Thyroid gland (tissue), 4 donors: Measurements from ENCODE around the gene SNX27. TPM values are rescaled to one million over a fixed set of nuclear protein-coding genes. Genes with fewer than 3 reads are reported as not detected.
A peak's percentile ranks its signal among the peaks of the same experiment; 100 is the strongest.

ENCODE experiments used
- DNase-seq, 2 donors: peaks; one replicate each; pipeline ENCODE4 v3.0.0-alpha.2; 2019
- H3K27ac ChIP-seq, 3 donors: fragments of 200-600 bp; sonication (generic); 1 replicate in 2 of 3; 2 replicates in 1 of 3; pipeline ENCODE4 v1.5.1; 2016 to 2019; ENCODE audit warnings: mild to moderate bottlenecking in 1 of 3, moderate library complexity in 1 of 3
- H3K27me3 ChIP-seq: fragments of 200-600 bp; sonication (generic); one replicate; pipeline ENCODE4 v1.5.1; 2019
- H3K36me3 ChIP-seq, 2 donors: fragments of 200-600 bp; sonication (generic); one replicate each; pipeline ENCODE4 v1.5.1; 2016 to 2019
- H3K4me1 ChIP-seq, 2 donors: fragments of 200-600 bp; sonication (generic); one replicate each; pipeline ENCODE4 v1.5.1; 2017 to 2019
- H3K4me3 ChIP-seq, 3 donors: fragments of 200-600 bp; sonication (generic); replicated peaks in 1 of 3; 1 replicate in 2 of 3; 2 replicates in 1 of 3; pipeline ENCODE4 v1.5.1; 2016; ENCODE audit warnings: mild to moderate bottlenecking in 1 of 3
- H3K9me3 ChIP-seq: fragments of 200-600 bp; sonication (generic); one replicate; pipeline ENCODE4 v1.5.1; 2017
- POLR2A ChIP-seq, 2 donors: fragments of 450-650 bp; IDR thresholded peaks; one replicate each; pipeline ENCODE4 v1.6.1; 2017; ENCODE audit warnings: antibody characterized with exemption in 2 of 2, mild to moderate bottlenecking in 2 of 2, moderate library complexity in 1 of 2
- WGBS, 2 donors: methylation state at CpG; one replicate each; pipeline ENCODE4 v1.1.5; 2017; 5-methylcytosine and 5-hydroxymethylcytosine counted together
- intact Hi-C: fragments of 100-400 bp; cut with DNase I; formaldehyde crosslinking; loops from one replicate; pipeline ENCODE4 v1.15.1; 2023
- total RNA-seq, 4 donors: library from RNA; depleted of rRNA; stranded (reverse); fragments of >200 nt; gene quantifications; one replicate each; pipeline ENCODE4 v1.2.3, GENCODE V29; 2016
- TF ChIP-seq, protein P1 (sequence below), 6 experiments: fragments of 200-600 bp in 3 of 6; fragments of 450-650 bp in 3 of 6; sonication (generic) in 3 of 6; IDR thresholded peaks; one replicate each; pipeline ENCODE4 v1.5.1; 2016 to 2019; ENCODE audit warnings: antibody characterized with exemption in 6 of 6, mild to moderate bottlenecking in 2 of 6, inconsistent platforms in 1 of 6, moderate library complexity in 1 of 6

The SNX27 gene
- total RNA-seq, 4 donors from 2014 or later: 33.8 to 43.4 (median 37.9) TPM

DNA sequence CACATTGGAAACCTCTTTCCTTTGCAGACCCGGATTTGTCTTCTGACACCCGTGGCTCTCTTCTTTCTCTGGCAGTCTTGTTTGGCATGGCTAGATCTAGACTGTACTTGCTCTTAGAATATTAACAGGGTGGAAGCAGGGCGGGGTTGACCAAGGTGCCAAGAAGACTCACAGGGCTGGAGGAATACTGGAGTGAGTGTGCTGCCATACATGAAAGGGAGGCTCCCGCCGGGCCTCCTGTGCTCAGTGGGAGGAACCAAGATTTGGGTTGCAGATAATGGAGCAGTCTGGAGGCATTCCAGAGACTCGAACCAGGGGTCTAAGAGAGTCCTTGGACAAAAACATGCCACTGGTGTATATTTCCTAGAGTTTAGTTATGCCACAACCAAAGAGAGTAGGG is 27.6 kb upstream of the SNX27 start:
- intact Hi-C loops: loop anchor here (10.0 kb wide), 1 partner anchor 241 kb away; no protein-coding TSS in a partner anchor
- no peaks in the 10 kb centered on the region for H3K27me3 ChIP-seq
- DNase-seq: no peak
- peaks cover 16 to 31% of the 10 kb centered on the region in 2 donors for H3K4me1 ChIP-seq
- peaks cover 0 to 2% of the 10 kb centered on the region in 2 donors for H3K36me3 ChIP-seq
- WGBS, 2 donors: 73 to 78% methylated on average over 6 of the region's 6 CpGs
- no peak overlapping the region for H3K27ac ChIP-seq
- H3K4me3 ChIP-seq: no peak overlapping the region
- TF ChIP-seq, protein P1, sequence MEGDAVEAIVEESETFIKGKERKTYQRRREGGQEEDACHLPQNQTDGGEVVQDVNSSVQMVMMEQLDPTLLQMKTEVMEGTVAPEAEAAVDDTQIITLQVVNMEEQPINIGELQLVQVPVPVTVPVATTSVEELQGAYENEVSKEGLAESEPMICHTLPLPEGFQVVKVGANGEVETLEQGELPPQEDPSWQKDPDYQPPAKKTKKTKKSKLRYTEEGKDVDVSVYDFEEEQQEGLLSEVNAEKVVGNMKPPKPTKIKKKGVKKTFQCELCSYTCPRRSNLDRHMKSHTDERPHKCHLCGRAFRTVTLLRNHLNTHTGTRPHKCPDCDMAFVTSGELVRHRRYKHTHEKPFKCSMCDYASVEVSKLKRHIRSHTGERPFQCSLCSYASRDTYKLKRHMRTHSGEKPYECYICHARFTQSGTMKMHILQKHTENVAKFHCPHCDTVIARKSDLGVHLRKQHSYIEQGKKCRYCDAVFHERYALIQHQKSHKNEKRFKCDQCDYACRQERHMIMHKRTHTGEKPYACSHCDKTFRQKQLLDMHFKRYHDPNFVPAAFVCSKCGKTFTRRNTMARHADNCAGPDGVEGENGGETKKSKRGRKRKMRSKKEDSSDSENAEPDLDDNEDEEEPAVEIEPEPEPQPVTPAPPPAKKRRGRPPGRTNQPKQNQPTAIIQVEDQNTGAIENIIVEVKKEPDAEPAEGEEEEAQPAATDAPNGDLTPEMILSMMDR (IDR thresholded peaks at IDR 0.05): no peak
- TF ChIP-seq POLR2A (IDR thresholded peaks at IDR 0.05): no peak
- no peaks in the 10 kb centered on the region for H3K9me3 ChIP-seq

DNA sequence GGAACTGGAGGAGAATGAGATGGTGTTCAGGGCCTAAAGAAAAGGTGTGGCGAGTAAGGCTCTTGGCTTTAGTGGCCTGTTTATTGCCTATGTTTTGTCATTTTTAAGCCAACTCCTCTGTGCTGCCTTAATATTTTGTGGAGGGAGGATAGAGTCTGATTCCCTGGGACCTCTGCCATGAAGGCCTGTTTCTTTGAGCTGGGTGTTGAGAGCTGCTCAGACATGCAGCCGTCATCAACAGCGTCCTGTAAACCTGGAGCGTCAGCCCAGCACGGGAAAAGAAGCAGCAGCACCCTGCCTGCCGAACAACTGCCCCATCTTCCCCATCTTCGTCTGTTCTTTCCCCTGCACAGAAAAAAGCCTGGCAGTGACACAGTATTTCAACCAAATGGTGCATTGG is 27.1 kb upstream of the SNX27 start:
- intact Hi-C loops: loop anchor here (10.0 kb wide), 1 partner anchor 240 kb away; no protein-coding TSS in a partner anchor
- Histone ChIP-seq H3K27me3 (no peaks in the 10 kb centered on the region), H3K27ac (peak overlapping the region in 1 of 3 donors; percentile 64), H3K4me1 (peaks cover 16 to 31% of the 10 kb centered on the region in 2 donors), H3K4me3 (no peak overlapping the region), H3K36me3 (no peaks in the 10 kb centered on the region), H3K9me3 (no peaks in the 10 kb centered on the region)
- no peak for TF ChIP-seq POLR2A (IDR thresholded peaks at IDR 0.05)
- TF ChIP-seq, protein P1 (IDR thresholded peaks at IDR 0.05): no peak
- WGBS, 2 donors: 77 to 78% methylated on average over 7 of the region's 7 CpGs
- no peak for DNase-seq

DNA sequence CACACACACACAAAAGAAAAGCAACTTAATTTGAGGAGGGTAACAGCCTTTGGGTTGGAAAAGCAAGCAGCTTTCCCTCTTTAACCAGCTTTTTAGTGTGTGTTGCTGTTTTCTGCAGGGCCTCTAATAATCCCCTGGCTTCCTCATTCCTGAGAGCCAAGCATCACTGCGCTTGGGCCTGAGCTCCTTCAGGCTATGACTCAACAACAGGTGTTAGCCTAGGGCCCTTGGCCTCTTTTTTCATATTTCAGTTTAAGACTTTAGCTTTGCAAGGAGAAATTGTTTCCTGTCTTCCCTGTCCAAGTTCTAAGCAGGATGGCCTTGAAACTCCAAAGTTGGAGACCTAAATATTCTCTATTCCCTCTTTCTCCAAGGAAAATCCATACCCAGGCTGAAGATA is 26.2 kb upstream of the SNX27 start:
- intact Hi-C loops: loop anchor here (10.0 kb wide), 1 partner anchor 239 kb away; no protein-coding TSS in a partner anchor
- 0% methylated on average over 1 of the region's 1 CpG for WGBS, 2 donors

DNA sequence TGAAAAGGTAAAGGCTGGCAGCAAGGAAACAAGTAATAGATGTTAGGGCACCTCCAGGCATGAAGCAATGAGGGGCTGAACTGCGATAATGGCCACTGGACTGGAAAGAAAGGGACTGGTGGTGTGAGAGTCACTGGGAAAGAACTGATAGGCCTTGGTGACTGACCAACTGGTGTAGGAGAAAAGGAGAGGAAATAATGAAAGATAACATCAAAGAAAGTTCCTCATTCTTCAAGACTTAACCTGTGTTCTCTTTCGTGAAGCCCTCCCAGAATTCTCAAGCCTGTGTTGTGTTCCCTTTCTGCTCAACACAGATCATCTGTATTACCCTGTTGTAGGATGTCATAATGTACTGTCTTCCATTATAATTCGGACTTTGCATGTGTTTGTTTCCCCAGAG is 20.9 kb upstream of the SNX27 start:
- Histone ChIP-seq H3K27ac (no peak overlapping the region), H3K4me3 (no peak overlapping the region), H3K4me1 (peaks cover 0 to 5% of the 10 kb centered on the region in 2 donors), H3K36me3 (no peaks in the 10 kb centered on the region), H3K9me3 (no peaks in the 10 kb centered on the region), H3K27me3 (no peaks in the 10 kb centered on the region)
- TF ChIP-seq, protein P1 (IDR thresholded peaks at IDR 0.05): no peak
- TF ChIP-seq POLR2A (IDR thresholded peaks at IDR 0.05): no peak
- 90 to 94% methylated on average over 3 of the region's 3 CpGs for WGBS, 2 donors
- intact Hi-C loops: no loop called here
- DNase-seq: no peak

More for the DNA sequence above, 26.2 kb upstream of the SNX27 start:
- no peak overlapping the region for H3K4me3 ChIP-seq
- no peaks in the 10 kb centered on the region for H3K27me3 ChIP-seq
- peak overlapping the region; percentile 54 to 77 (median 64) for H3K27ac ChIP-seq
- no peaks in the 10 kb centered on the region for H3K36me3 ChIP-seq
- DNase-seq: peak; percentile 28 to 40
- no peak for TF ChIP-seq POLR2A (IDR thresholded peaks at IDR 0.05)
- TF ChIP-seq, protein P1 (IDR thresholded peaks at IDR 0.05): no peak
- H3K4me1 ChIP-seq: peaks cover 16 to 31% of the 10 kb centered on the region in 2 donors
- H3K9me3 ChIP-seq: no peaks in the 10 kb centered on the region

DNA sequence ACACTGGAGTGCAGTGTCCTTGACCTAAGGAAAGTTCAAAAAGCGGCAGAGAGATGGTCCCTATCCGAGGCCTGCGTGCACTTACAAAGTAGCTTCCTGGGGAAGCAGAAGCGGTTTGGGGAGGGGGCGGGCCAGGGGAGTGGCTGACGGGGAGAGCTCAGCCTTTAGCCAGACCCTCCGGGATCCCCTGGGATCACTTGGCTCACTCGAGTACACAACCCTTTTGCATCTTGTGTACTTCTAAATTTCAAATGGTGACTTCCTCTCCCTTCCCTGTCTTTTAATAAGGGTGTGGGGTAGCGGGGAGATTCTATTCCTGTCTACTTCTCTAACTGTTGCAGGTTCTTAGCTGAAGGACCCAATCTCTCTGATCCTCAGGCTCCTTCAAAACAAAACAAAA is 18.1 kb upstream of the SNX27 start:
- no peaks in the 10 kb centered on the region for H3K27me3 ChIP-seq
- H3K4me3 ChIP-seq: no peak overlapping the region
- H3K4me1 ChIP-seq: peaks cover 0 to 5% of the 10 kb centered on the region in 2 donors
- 22 to 25% methylated on average over 9 of the region's 9 CpGs for whole genome bisulfite sequencing, 2 donors
- no peak for DNase-seq
- H3K27ac ChIP-seq: no peak overlapping the region
- TF ChIP-seq POLR2A (IDR thresholded peaks at IDR 0.05): no peak
- TF ChIP-seq, protein P1 (IDR thresholded peaks at IDR 0.05): no peak
- no peaks in the 10 kb centered on the region for H3K9me3 ChIP-seq
- no peaks in the 10 kb centered on the region for H3K36me3 ChIP-seq
- intact Hi-C loops: loop anchor here (2.0 kb wide), 1 partner anchor 141 kb away; no protein-coding TSS in a partner anchor
